Parathyroid adenoma (tissue), 2 donors: ENCODE measurements around the gene GNA14.

Experiments
- H2AFZ ChIP-seq: fragments of 300-600 bp; sonication (generic); one replicate; pipeline ENCODE4 v1.7.0; 2017; ENCODE audit warnings: antibody characterized with exemption, mild to moderate bottlenecking
- H3K27ac ChIP-seq: fragments of 300-600 bp; sonication (generic); one replicate; pipeline ENCODE4 v1.7.0; 2017
- H3K27me3 ChIP-seq: fragments of 300-600 bp; sonication (generic); one replicate; pipeline ENCODE4 v1.7.0; 2017; ENCODE audit warnings: low read length; ENCODE audit not compliant: control insufficient read depth, insufficient read depth
- H3K36me3 ChIP-seq: fragments of 300-600 bp; sonication (generic); one replicate; pipeline ENCODE4 v1.7.0; 2017; ENCODE audit warnings: low read length; ENCODE audit not compliant: control insufficient read depth, insufficient read depth
- H3K4me1 ChIP-seq: fragments of 300-600 bp; sonication (generic); one replicate; pipeline ENCODE4 v1.7.0; 2017; ENCODE audit warnings: control low read depth
- H3K4me2 ChIP-seq: fragments of 300-600 bp; sonication (generic); one replicate; pipeline ENCODE4 v1.7.0; 2017; ENCODE audit warnings: low read length
- H3K4me3 ChIP-seq: fragments of 300-600 bp; sonication (generic); one replicate; pipeline ENCODE4 v1.7.0; 2017; ENCODE audit warnings: low read depth, low read length
- H3K79me2 ChIP-seq: fragments of 300-600 bp; sonication (generic); one replicate; pipeline ENCODE4 v1.7.0; 2017; ENCODE audit warnings: control low read depth
- H3K9ac ChIP-seq: fragments of 300-600 bp; sonication (generic); one replicate; pipeline ENCODE4 v1.7.0; 2017; ENCODE audit warnings: mild to moderate bottlenecking
- H3K9me3 ChIP-seq: fragments of 300-600 bp; sonication (generic); one replicate; pipeline ENCODE4 v1.7.0; 2017; ENCODE audit warnings: low read length; ENCODE audit not compliant: control insufficient read depth
- TF ChIP-seq, protein P1 (sequence below): fragments of 300-600 bp; sonication (generic); IDR thresholded peaks from one replicate; pipeline ENCODE4 v1.7.0; 2017; ENCODE audit warnings: antibody characterized with exemption, mild to moderate bottlenecking
- donor health status: primary hyperparathyroidism.

The GNA14 gene

DNA sequence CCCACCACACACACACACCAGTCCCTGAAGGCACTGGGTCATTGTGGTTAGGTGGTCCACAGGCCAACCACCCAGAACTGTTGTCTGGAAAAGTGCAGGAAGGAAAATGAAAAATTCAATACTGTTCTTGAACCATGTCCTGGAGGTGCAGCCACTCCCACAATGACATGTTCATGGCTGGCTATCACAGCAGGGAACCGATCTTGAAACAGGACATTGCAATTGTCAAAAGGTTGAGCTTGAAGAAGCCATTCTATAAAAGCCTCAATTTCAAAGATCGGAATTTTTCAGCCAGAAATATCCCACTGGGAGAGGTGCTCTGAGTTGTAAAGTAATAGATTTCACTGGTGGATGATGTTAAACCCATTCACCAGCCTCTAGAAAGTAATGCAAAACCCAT is 218.2 kb downstream of the GNA14 start:
- H3K27me3 ChIP-seq, result no peaks in the 10 kb centered on the region
- no peaks in the 10 kb centered on the region for H3K36me3 ChIP-seq
- H3K4me1 ChIP-seq, result no peaks in the 10 kb centered on the region
- TF ChIP-seq, protein P1, sequence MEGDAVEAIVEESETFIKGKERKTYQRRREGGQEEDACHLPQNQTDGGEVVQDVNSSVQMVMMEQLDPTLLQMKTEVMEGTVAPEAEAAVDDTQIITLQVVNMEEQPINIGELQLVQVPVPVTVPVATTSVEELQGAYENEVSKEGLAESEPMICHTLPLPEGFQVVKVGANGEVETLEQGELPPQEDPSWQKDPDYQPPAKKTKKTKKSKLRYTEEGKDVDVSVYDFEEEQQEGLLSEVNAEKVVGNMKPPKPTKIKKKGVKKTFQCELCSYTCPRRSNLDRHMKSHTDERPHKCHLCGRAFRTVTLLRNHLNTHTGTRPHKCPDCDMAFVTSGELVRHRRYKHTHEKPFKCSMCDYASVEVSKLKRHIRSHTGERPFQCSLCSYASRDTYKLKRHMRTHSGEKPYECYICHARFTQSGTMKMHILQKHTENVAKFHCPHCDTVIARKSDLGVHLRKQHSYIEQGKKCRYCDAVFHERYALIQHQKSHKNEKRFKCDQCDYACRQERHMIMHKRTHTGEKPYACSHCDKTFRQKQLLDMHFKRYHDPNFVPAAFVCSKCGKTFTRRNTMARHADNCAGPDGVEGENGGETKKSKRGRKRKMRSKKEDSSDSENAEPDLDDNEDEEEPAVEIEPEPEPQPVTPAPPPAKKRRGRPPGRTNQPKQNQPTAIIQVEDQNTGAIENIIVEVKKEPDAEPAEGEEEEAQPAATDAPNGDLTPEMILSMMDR, result no peak
- no peak overlapping the region for H2AFZ ChIP-seq
- H3K4me3 ChIP-seq, result no peak overlapping the region
- no peaks in the 10 kb centered on the region for H3K9me3 ChIP-seq
- no peaks in the 10 kb centered on the region for H3K79me2 ChIP-seq
- no peak overlapping the region for H3K4me2 ChIP-seq
- no peak overlapping the region for H3K27ac ChIP-seq
- H3K9ac ChIP-seq, result no peak overlapping the region

- Histone ChIP-seq H3K4me2 (no peak overlapping the region), H3K27me3 (no peaks in the 10 kb centered on the region), H3K27ac (no peak overlapping the region), H3K9ac (no peak overlapping the region), H3K9me3 (no peaks in the 10 kb centered on the region), H3K36me3 (no peaks in the 10 kb centered on the region), H3K4me3 (no peak overlapping the region), H3K4me1 (no peaks in the 10 kb centered on the region), H3K79me2 (no peaks in the 10 kb centered on the region), H2AFZ (no peak overlapping the region)
- TF ChIP-seq, protein P1, result no peak
These were observed 220.7 kb downstream of the GNA14 start for GRCh38 chr9:77427256-77427927.

- Histone ChIP-seq H3K4me2 (no peak overlapping the region), H3K27ac (no peak overlapping the region), H3K4me1 (no peaks in the 10 kb centered on the region), H2AFZ (no peak overlapping the region), H3K79me2 (no peaks in the 10 kb centered on the region), H3K4me3 (no peak overlapping the region), H3K36me3 (no peaks in the 10 kb centered on the region), H3K9me3 (no peaks in the 10 kb centered on the region), H3K27me3 (no peaks in the 10 kb centered on the region), H3K9ac (no peak overlapping the region)
- TF ChIP-seq, protein P1, result no peak
These were observed 221.4 kb downstream of the GNA14 start for GRCh38 chr9:77426712-77427111.

DNA sequence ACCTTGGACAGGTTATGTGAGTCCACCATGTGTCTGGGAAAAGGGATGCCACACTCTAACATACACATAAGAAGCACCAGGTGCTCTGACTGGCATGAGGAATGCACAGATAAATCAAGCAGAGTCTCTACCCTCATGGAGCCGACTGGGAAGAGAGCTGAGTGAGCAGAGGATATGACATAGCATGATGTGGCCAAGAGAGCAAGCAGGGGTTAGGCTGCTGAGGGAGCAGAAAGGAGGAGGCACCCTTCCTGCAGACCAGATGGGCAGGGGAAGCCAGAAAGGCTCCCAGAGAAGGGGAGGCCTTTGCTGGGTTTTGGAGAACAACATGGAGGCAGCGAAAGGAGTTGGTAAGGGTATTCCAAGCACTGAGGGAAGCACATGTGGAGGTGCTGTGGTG is 223.1 kb downstream of the GNA14 start:
- Histone ChIP-seq H3K79me2 (no peaks in the 10 kb centered on the region), H3K27me3 (no peaks in the 10 kb centered on the region), H3K27ac (no peak overlapping the region), H3K36me3 (no peaks in the 10 kb centered on the region), H3K4me3 (no peak overlapping the region), H3K4me1 (no peaks in the 10 kb centered on the region), H3K9me3 (no peaks in the 10 kb centered on the region), H3K4me2 (no peak overlapping the region), H2AFZ (no peak overlapping the region), H3K9ac (no peak overlapping the region)
- TF ChIP-seq, protein P1, result no peak

GRCh38 chr9:77423841-77424240 is 224.3 kb downstream of the GNA14 start:
- H2AFZ ChIP-seq, result no peak overlapping the region
- no peaks in the 10 kb centered on the region for H3K27me3 ChIP-seq
- no peak overlapping the region for H3K9ac ChIP-seq
- TF ChIP-seq, protein P1, result no peak
- no peaks in the 10 kb centered on the region for H3K36me3 ChIP-seq
- H3K4me3 ChIP-seq, result no peak overlapping the region
- H3K79me2 ChIP-seq, result no peaks in the 10 kb centered on the region
- no peaks in the 10 kb centered on the region for H3K4me1 ChIP-seq
- H3K4me2 ChIP-seq, result no peak overlapping the region
- no peaks in the 10 kb centered on the region for H3K9me3 ChIP-seq
- no peak overlapping the region for H3K27ac ChIP-seq
